Caco-2 (cell line): Measurements from ENCODE around the gene PPP1R14B. TPM values are rescaled to one million over a fixed set of nuclear protein-coding genes. Genes with fewer than 3 reads are reported as not detected.

Source experiments
- BruUV-seq: library from RNA; stranded (reverse); fragments of 400-500 nt; replicated peaks from 2 replicates; lab custom pipeline; 2021; lab: Mats Ljungman, UMichigan
- CTCF ChIA-PET: fragments of 300-600 bp; sonication (Branson Sonifier 250); formaldehyde crosslinking; loops from one replicate; lab custom pipeline; 2022; ENCODE audit warnings: antibody characterized with exemption; lab: Charles Lee
- POLR2A ChIA-PET: fragments of 300-600 bp; sonication (Branson Sonifier 250); formaldehyde crosslinking; loops from one replicate; lab custom pipeline; 2022; ENCODE audit warnings: antibody characterized with exemption; lab: Charles Lee
- DNase-seq, 2 experiments: peaks; one replicate each; pipeline versions ENCODE4 v3.0.0 to v3.0.0-alpha.2; 2020 to 2022
- H3K27me3 ChIP-seq: replicated peaks from 2 replicates; pipeline ENCODE4 v1.6.0; 2011; ENCODE audit warnings: low read length; ENCODE audit not compliant: control insufficient read depth, insufficient read depth
- H3K36me3 ChIP-seq: 2 replicates; pipeline ENCODE4 v1.5.1; 2011; ENCODE audit warnings: low read length; ENCODE audit not compliant: control insufficient read depth, insufficient read depth
- H3K4me1 ChIP-seq: fragments of 250-450 bp; sonication (Bioruptor Pico); 2 replicates; pipeline ENCODE4 v1.5.1; 2020; ENCODE audit warnings: mild to moderate bottlenecking
- H3K4me3 ChIP-seq: 2 replicates; pipeline ENCODE4 v1.5.1; 2011; ENCODE audit warnings: low read depth, mild to moderate bottlenecking, control low read depth, low read length
- H3K9me3 ChIP-seq: fragments of 250-450 bp; sonication (Bioruptor Pico); 2 replicates; pipeline ENCODE4 v1.5.1; 2020; ENCODE audit warnings: mild to moderate bottlenecking, moderate library complexity
- H3K27ac Mint-ChIP-seq: one replicate; pipeline ENCODE4 v1.8.0; 2022; ENCODE audit warnings: mixed read lengths; ENCODE audit not compliant: unreplicated experiment
- H3K27me3 Mint-ChIP-seq: one replicate; pipeline ENCODE4 v1.8.0; 2022; ENCODE audit warnings: mixed read lengths; ENCODE audit not compliant: insufficient read depth, unreplicated experiment
- H3K36me3 Mint-ChIP-seq: one replicate; pipeline ENCODE4 v1.8.0; 2022; ENCODE audit warnings: mild to moderate bottlenecking, mixed read lengths; ENCODE audit not compliant: insufficient read depth, unreplicated experiment
- H3K4me1 Mint-ChIP-seq: one replicate; pipeline ENCODE4 v1.8.0; 2022; ENCODE audit warnings: low read depth, mixed read lengths; ENCODE audit not compliant: unreplicated experiment
- H3K4me3 Mint-ChIP-seq: one replicate; pipeline ENCODE4 v1.8.0; 2022; ENCODE audit warnings: mild to moderate bottlenecking, moderate library complexity, mixed read lengths; ENCODE audit not compliant: unreplicated experiment
- H3K9me3 Mint-ChIP-seq: one replicate; pipeline ENCODE4 v1.8.0; 2022; ENCODE audit warnings: mixed read lengths; ENCODE audit not compliant: unreplicated experiment
- CTCF ChIP-seq, 2 experiments: fragments of 200-600 bp in 1 of 2; IDR thresholded peaks; 1 replicate in 1 of 2; 2 replicates in 1 of 2; pipeline versions ENCODE4 v1.5.1 to v1.8.0; 2011 to 2022; ENCODE audit warnings: antibody characterized with exemption in 1 of 2, control low read depth in 1 of 2, inconsistent platforms in 1 of 2, low read depth in 1 of 2, low read length in 1 of 2, mild to moderate bottlenecking in 1 of 2, moderate library complexity in 1 of 2; ENCODE audit not compliant: insufficient read depth in 1 of 2, severe bottlenecking in 1 of 2, unreplicated experiment in 1 of 2
- intact Hi-C: fragments of 100-400 bp; cut with micrococcal nuclease; formaldehyde crosslinking; loops from one replicate; pipeline ENCODE4 v1.10.0; 2022; ENCODE audit not compliant: unreplicated experiment
- total RNA-seq: library from RNA; stranded (reverse); gene quantifications from 2 replicates; pipeline ENCODE4 v1.2.3, GENCODE V29; 2022

The PPP1R14B gene
- total RNA-seq, 1 experiment from 2014 or later: 162 TPM

GRCh38 chr11:64256300-64256699 is 9.6 kb upstream of the PPP1R14B start:
- no peak overlapping the region for H3K4me3 Mint-ChIP-seq
- no peaks in the 10 kb centered on the region for H3K9me3 Mint-ChIP-seq
- DNase-seq: no peak
- BruUV-seq: no TSS peak
- H3K27me3 Mint-ChIP-seq: no peaks in the 10 kb centered on the region
- Histone ChIP-seq H3K27me3 (no peaks in the 10 kb centered on the region), H3K4me3 (no peak overlapping the region), H3K9me3 (no peaks in the 10 kb centered on the region), H3K36me3 (peaks cover 4% of the 10 kb centered on the region), H3K4me1 (peaks cover 3% of the 10 kb centered on the region; the same call in 1 of the 2 replicates)
- ChIA-PET CTCF (no interaction called here), POLR2A (no interaction called here)
- TF ChIP-seq CTCF (IDR thresholded peaks at IDR 0.05; ENCODE audit: insufficient read depth in 1 of 2, low read depth in 1 of 2, low read length in 1 of 2, severe bottlenecking in 1 of 2, unreplicated experiment in 1 of 2): no peak
- no peak overlapping the region for H3K27ac Mint-ChIP-seq
- peaks cover 47% of the 10 kb centered on the region for H3K36me3 Mint-ChIP-seq
- H3K4me1 Mint-ChIP-seq: peaks cover 8% of the 10 kb centered on the region
- intact Hi-C loops: no loop called here

GRCh38 chr11:64255135-64256128 is 8.7 kb upstream of the PPP1R14B start:
- peaks cover 41% of the 10 kb centered on the region for H3K36me3 Mint-ChIP-seq

GRCh38 chr11:64254326-64254725 is 7.6 kb upstream of the PPP1R14B start:
- no peaks in the 10 kb centered on the region for H3K9me3 ChIP-seq
- H3K27me3 ChIP-seq: no peaks in the 10 kb centered on the region
- Mint-ChIP-seq H3K36me3 (peaks cover 30% of the 10 kb centered on the region), H3K4me3 (no peak overlapping the region), H3K9me3 (no peaks in the 10 kb centered on the region), H3K27ac (no peak overlapping the region), H3K27me3 (no peaks in the 10 kb centered on the region), H3K4me1 (peaks cover 4% of the 10 kb centered on the region)
- intact Hi-C loops: no loop called here
- ChIA-PET CTCF (no interaction called here), POLR2A (no interaction called here)
- no peak for TF ChIP-seq CTCF (IDR thresholded peaks at IDR 0.05; ENCODE audit: insufficient read depth in 1 of 2, low read depth in 1 of 2, low read length in 1 of 2, severe bottlenecking in 1 of 2, unreplicated experiment in 1 of 2)
- peaks cover 14% of the 10 kb centered on the region for H3K4me1 ChIP-seq
- BruUV-seq: no TSS peak
- H3K36me3 ChIP-seq: peaks cover 4% of the 10 kb centered on the region
- H3K4me3 ChIP-seq: no peak overlapping the region
- no peak for DNase-seq

More at GRCh38 chr11:64255135-64256128, 8.7 kb upstream of the PPP1R14B start:
- Histone ChIP-seq H3K9me3 (no peaks in the 10 kb centered on the region), H3K27me3 (no peaks in the 10 kb centered on the region), H3K36me3 (peaks cover 4% of the 10 kb centered on the region), H3K4me1 (peaks cover 7% of the 10 kb centered on the region), H3K4me3 (no peak overlapping the region)
- intact Hi-C loops: no loop called here
- TF ChIP-seq CTCF (IDR thresholded peaks at IDR 0.05; ENCODE audit: insufficient read depth in 1 of 2, low read depth in 1 of 2, low read length in 1 of 2, severe bottlenecking in 1 of 2, unreplicated experiment in 1 of 2): no peak
- Mint-ChIP-seq H3K4me1 (peaks cover 8% of the 10 kb centered on the region), H3K4me3 (no peak overlapping the region), H3K27me3 (no peaks in the 10 kb centered on the region), H3K9me3 (no peaks in the 10 kb centered on the region), H3K27ac (no peak overlapping the region)
- ChIA-PET CTCF (no interaction called here), POLR2A (no interaction called here)
- no TSS peak for BruUV-seq
- DNase-seq: no peak
